SK-N-MC (cell line): ENCODE data around the gene SOD3.

Experiments
- EZH2 ChIP-seq: fragments of 200-600 bp; sonication (generic); IDR thresholded peaks from one replicate; pipeline ENCODE4 v1.6.1; 2017; ENCODE audit warnings: antibody characterized with exemption
- POLR2AphosphoS5 ChIP-seq: IDR thresholded peaks from 2 replicates; pipeline ENCODE4 v1.6.1; 2012; ENCODE audit warnings: mild to moderate bottlenecking, low read depth, low read length, borderline replicate concordance

- TF ChIP-seq POLR2AphosphoS5 (no peak), EZH2 (no peak)
Observed at GRCh38 chr4:24792552-24792951, 2.8 kb upstream of the SOD3 start.
